ENCODE measurements around the gene TTC33. TPM values are rescaled to one million over a fixed set of nuclear protein-coding genes. Genes with fewer than 3 reads are reported as not detected.
A peak's percentile ranks its signal among the peaks of the same experiment; 100 is the strongest.
"Not testable (repeated sequence)": the region's sequence is repeated elsewhere in the genome, so short reads cannot be mapped to it uniquely, and the experiment has no call there.

The TTC33 gene
- total and polyA plus RNA-seq, 2 donors (not counting 1 experiment from before 2014, with no cell fraction given): 2.1 to 15.8 TPM

DNA sequence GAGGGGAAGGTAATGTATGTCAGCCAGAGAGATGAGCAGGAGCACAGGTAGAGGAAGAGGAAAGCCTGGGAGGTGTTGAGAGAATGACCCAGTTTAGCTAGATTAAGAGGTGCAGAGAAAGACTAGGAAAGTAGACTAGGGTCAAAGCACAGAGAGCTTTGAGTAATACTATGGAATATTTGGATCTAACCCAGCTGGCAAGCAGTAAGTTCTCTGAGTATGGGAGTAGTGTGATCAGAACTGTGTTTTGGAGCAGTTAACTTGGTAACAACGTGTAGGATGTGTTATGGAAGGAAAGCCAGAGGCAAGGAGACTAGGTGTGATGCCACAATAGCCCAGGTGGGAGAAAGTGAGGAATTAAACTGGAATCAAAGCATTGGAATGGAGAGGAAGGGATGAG lies 160.9 kb downstream of the TTC33 start:
- Mint-ChIP-seq H3K9me3 (ENCODE audit: insufficient read depth) (no peaks in the 10 kb centered on the region), H3K4me3 (no peak overlapping the region), H3K4me1 (peaks cover 28% of the 10 kb centered on the region), H3K27ac (no peak overlapping the region), H3K27me3 (no peaks in the 10 kb centered on the region)
- Histone ChIP-seq H3K4me3 (ENCODE audit: control extremely low read depth in 1 of 5, extremely low read depth in 1 of 5, insufficient read depth in 1 of 5, low read depth in 2 of 5, low read length in 4 of 5) (no peak overlapping the region), H3K27ac (ENCODE audit: low read length in 2 of 2) (no peak overlapping the region), H3K79me2 (ENCODE audit: control insufficient read depth, insufficient read depth, low read length) (no peaks in the 10 kb centered on the region), H4K20me1 (ENCODE audit: control insufficient read depth, insufficient read depth, low read length, poor library complexity, severe bottlenecking) (no peaks in the 10 kb centered on the region), H3K4me1 (ENCODE audit: control insufficient read depth in 2 of 2, insufficient read depth in 2 of 2, low read length in 2 of 2) (peaks cover 19 to 21% of the 10 kb centered on the region in 2 donors), H3K9me3 (ENCODE audit: control extremely low read depth in 1 of 3, control insufficient read depth in 2 of 3, insufficient read depth in 1 of 3, low read length in 2 of 3) (peaks cover 0 to 2% (median 0%) of the 10 kb centered on the region in 3 donors), H2AFZ (ENCODE audit: insufficient read depth, low read depth, low read length, poor library complexity, severe bottlenecking) (no peak overlapping the region), H3K36me3 (replicated peaks in 1 of 2; ENCODE audit: control extremely low read depth in 1 of 2, control insufficient read depth in 1 of 2, extremely low read depth in 1 of 2, insufficient read depth in 2 of 2, low read length in 1 of 2) (no peaks in the 10 kb centered on the region), H3K27me3 (replicated peaks in 1 of 4; ENCODE audit: control extremely low read depth in 1 of 4, control insufficient read depth in 3 of 4, insufficient read depth in 4 of 4, low read length in 3 of 4) (no peaks in the 10 kb centered on the region), H3K9ac (ENCODE audit: low read length) (no peak overlapping the region), H3K4me2 (replicated peaks; ENCODE audit: low read depth, low read length, poor library complexity, severe bottlenecking) (no peak overlapping the region)
- TF ChIP-seq, protein P1, sequence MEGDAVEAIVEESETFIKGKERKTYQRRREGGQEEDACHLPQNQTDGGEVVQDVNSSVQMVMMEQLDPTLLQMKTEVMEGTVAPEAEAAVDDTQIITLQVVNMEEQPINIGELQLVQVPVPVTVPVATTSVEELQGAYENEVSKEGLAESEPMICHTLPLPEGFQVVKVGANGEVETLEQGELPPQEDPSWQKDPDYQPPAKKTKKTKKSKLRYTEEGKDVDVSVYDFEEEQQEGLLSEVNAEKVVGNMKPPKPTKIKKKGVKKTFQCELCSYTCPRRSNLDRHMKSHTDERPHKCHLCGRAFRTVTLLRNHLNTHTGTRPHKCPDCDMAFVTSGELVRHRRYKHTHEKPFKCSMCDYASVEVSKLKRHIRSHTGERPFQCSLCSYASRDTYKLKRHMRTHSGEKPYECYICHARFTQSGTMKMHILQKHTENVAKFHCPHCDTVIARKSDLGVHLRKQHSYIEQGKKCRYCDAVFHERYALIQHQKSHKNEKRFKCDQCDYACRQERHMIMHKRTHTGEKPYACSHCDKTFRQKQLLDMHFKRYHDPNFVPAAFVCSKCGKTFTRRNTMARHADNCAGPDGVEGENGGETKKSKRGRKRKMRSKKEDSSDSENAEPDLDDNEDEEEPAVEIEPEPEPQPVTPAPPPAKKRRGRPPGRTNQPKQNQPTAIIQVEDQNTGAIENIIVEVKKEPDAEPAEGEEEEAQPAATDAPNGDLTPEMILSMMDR (IDR thresholded peaks at IDR 0.05): no peak
- no peak for DNase-seq
- ATAC-seq (ENCODE audit: low read depth): no peak
- POLR2A ChIA-PET: no interaction called here
- CTCF ChIA-PET: interaction anchor here (1.4 to 1.5 kb wide), 2 partner anchors 20 to 26 kb away, joined by 3 to 4 read pairs; no protein-coding TSS in a partner anchor
- 100% methylated on average over 1 of the region's 1 CpG for WGBS (ENCODE audit: insufficient coverage)
- intact Hi-C loops (cut with micrococcal nuclease): loop anchor here (5.0 to 10.0 kb wide), 3 partner anchors 87 to 570 kb away; no protein-coding TSS in a partner anchor

DNA sequence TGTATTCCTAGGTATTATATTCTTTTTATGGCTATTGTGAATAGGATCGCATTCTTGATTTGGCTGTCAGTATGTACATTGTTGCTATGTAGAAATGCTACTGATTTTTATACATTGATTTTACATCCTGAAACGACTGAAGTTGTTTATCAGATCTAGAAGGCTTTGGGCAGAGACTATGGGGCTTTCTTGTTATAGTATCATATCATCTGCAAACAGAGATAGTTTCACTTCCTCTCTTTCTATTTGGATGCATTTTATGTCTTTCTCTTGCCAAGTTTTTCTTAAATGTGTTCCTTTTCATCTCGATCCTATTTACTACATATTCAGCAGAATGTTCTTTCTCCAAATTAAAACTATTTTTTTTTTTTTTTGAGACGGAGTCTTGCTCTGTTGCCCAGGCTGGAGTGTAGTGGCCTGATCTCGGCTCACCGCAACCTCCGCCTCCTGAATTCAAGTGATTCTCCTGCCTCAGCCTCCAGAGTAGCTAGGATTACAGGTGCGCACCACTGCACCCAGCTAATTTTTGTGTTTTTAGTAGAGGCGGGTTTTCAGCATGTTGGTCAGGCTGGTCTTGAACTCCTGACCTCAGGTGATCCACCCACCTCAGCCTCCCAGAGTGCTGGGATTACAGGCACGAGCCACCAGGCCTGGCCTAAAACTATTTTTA lies 163.9 kb downstream of the TTC33 start:
- peak; percentile 76 for DNase-seq

More for the DNA sequence above, 163.9 kb downstream of the TTC33 start:
- H3K4me3 ChIP-seq (ENCODE audit: control extremely low read depth in 1 of 5, extremely low read depth in 1 of 5, insufficient read depth in 1 of 5, low read depth in 2 of 5, low read length in 4 of 5): peak overlapping the region in 1 of 5 experiments; percentile 18
- H3K4me2 ChIP-seq (replicated peaks; ENCODE audit: low read depth, low read length, poor library complexity, severe bottlenecking): peak overlapping the region; percentile 59
- not testable (repeated sequence) for H3K9me3 ChIP-seq (ENCODE audit: control extremely low read depth in 1 of 3, control insufficient read depth in 2 of 3, insufficient read depth in 1 of 3, low read length in 2 of 3); H3K27me3 Mint-ChIP-seq; H3K9ac ChIP-seq (ENCODE audit: low read length); H3K9me3 Mint-ChIP-seq (ENCODE audit: insufficient read depth); H3K27me3 ChIP-seq (replicated peaks in 1 of 4; ENCODE audit: control extremely low read depth in 1 of 4, control insufficient read depth in 3 of 4, insufficient read depth in 4 of 4, low read length in 3 of 4); H3K36me3 ChIP-seq (replicated peaks in 1 of 2; ENCODE audit: control extremely low read depth in 1 of 2, control insufficient read depth in 1 of 2, extremely low read depth in 1 of 2, insufficient read depth in 2 of 2, low read length in 1 of 2); H4K20me1 ChIP-seq (ENCODE audit: control insufficient read depth, insufficient read depth, low read length, poor library complexity, severe bottlenecking); H3K79me2 ChIP-seq (ENCODE audit: control insufficient read depth, insufficient read depth, low read length); H2AFZ ChIP-seq (ENCODE audit: insufficient read depth, low read depth, low read length, poor library complexity, severe bottlenecking)
- WGBS (ENCODE audit: insufficient coverage): 20% methylated on average over 1 of the region's 10 CpGs
- H3K27ac ChIP-seq (ENCODE audit: low read length in 2 of 2): peak overlapping the region; percentile 81 to 84
- intact Hi-C loops (cut with micrococcal nuclease): loop anchor here (2.0 to 10.0 kb wide), 5 partner anchors 13 to 567 kb away; no protein-coding TSS in a partner anchor
- ChIA-PET POLR2A (interaction anchor here (0.7 kb wide), 1 partner anchor 21 kb away, joined by 3 read pairs; no protein-coding TSS in a partner anchor), CTCF (interaction anchor here (0.9 kb wide), 1 partner anchor 92 kb away, joined by 3 read pairs; no protein-coding TSS in a partner anchor)
- peak; percentile 94 for ATAC-seq (ENCODE audit: low read depth)
- Mint-ChIP-seq H3K27ac (peak overlapping the region; percentile 94), H3K4me1 (peaks cover 26% of the 10 kb centered on the region), H3K4me3 (peak overlapping the region; percentile 75)
- H3K4me1 ChIP-seq (ENCODE audit: control insufficient read depth in 2 of 2, insufficient read depth in 2 of 2, low read length in 2 of 2): peaks cover 19 to 21% of the 10 kb centered on the region in 2 donors
